Smooth muscle cell (in vitro differentiated cells): ENCODE results near the gene CUTC. TPM values are rescaled to one million over a fixed set of nuclear protein-coding genes. Genes with fewer than 3 reads are reported as not detected.

Source experiments
- DNase-seq: peaks from one replicate; lab custom pipeline; 2025; ENCODE audit not compliant: unreplicated experiment; lab: John Stamatoyannopoulos, UW
- H2AFZ ChIP-seq: fragments of 200-600 bp; sonication (generic); 2 replicates; pipeline ENCODE4 v1.6.0; 2016; ENCODE audit warnings: antibody characterized with exemption, low read depth, mild to moderate bottlenecking
- H3F3A ChIP-seq: fragments of 200-600 bp; sonication (generic); 2 replicates; pipeline ENCODE4 v1.6.0; 2017; ENCODE audit warnings: antibody characterized with exemption, low read depth
- H3K27ac ChIP-seq: fragments of 200-600 bp; sonication (generic); 2 replicates; pipeline ENCODE4 v1.5.1; 2016; ENCODE audit warnings: low read depth, mild to moderate bottlenecking
- H3K27me3 ChIP-seq: fragments of 200-600 bp; sonication (generic); 2 replicates; pipeline ENCODE4 v1.6.1; 2016; ENCODE audit warnings: low read depth, mild to moderate bottlenecking
- H3K36me3 ChIP-seq: fragments of 200-600 bp; sonication (generic); 2 replicates; pipeline ENCODE4 v1.5.1; 2016; ENCODE audit warnings: low read depth
- H3K4me1 ChIP-seq: fragments of 200-600 bp; sonication (generic); 2 replicates; pipeline ENCODE4 v1.5.1; 2016; ENCODE audit warnings: low read depth
- H3K4me2 ChIP-seq: fragments of 200-600 bp; sonication (generic); 2 replicates; pipeline ENCODE4 v1.6.0; 2016; ENCODE audit warnings: mild to moderate bottlenecking
- H3K4me3 ChIP-seq: fragments of 200-600 bp; sonication (generic); 2 replicates; pipeline ENCODE4 v1.5.1; 2016; ENCODE audit warnings: mild to moderate bottlenecking
- H3K79me2 ChIP-seq: fragments of 200-600 bp; sonication (generic); 2 replicates; pipeline ENCODE4 v1.6.0; 2016; ENCODE audit warnings: low read depth, mild to moderate bottlenecking
- H3K9ac ChIP-seq: fragments of 200-600 bp; sonication (generic); 2 replicates; pipeline ENCODE4 v1.6.0; 2016; ENCODE audit warnings: low read depth
- H3K9me3 ChIP-seq: fragments of 200-600 bp; sonication (generic); replicated peaks from 2 replicates; pipeline ENCODE4 v1.5.1; 2016; ENCODE audit warnings: low read depth
- H4K20me1 ChIP-seq: fragments of 200-600 bp; sonication (generic); 2 replicates; pipeline ENCODE4 v1.6.0; 2016; ENCODE audit warnings: low read depth
- WGBS: methylation state at CpG from one replicate; pipeline ENCODE4 v1.1.7; 2016; ENCODE audit warnings: low lambda C conversion rate; 5-methylcytosine and 5-hydroxymethylcytosine counted together
- polyA plus RNA-seq: library from polyadenylated mRNA; unstranded; fragments of >200 nt; fragmentation: Nextera tagmentation; extraction: Ambion mirVana; gene quantifications from 2 replicates; pipeline ENCODE4 v1.2.1, GENCODE V29; 2016
- total RNA-seq: library from RNA; depleted of rRNA; stranded (reverse); fragments of >200 nt; gene quantifications from 2 replicates; pipeline ENCODE4 v1.2.3, GENCODE V29; 2014
- TF ChIP-seq, protein P1 (sequence below): fragments of 200-600 bp; sonication (generic); IDR thresholded peaks from 2 replicates; pipeline ENCODE4 v1.5.1; 2017; ENCODE audit warnings: borderline replicate concordance, mild to moderate bottlenecking, antibody characterized with exemption; ENCODE audit not compliant: insufficient read depth, poor library complexity, severe bottlenecking

The CUTC gene
- total and polyA plus RNA-seq, 2 experiments from 2014 or later, result 16.0 to 20.1 TPM

DNA sequence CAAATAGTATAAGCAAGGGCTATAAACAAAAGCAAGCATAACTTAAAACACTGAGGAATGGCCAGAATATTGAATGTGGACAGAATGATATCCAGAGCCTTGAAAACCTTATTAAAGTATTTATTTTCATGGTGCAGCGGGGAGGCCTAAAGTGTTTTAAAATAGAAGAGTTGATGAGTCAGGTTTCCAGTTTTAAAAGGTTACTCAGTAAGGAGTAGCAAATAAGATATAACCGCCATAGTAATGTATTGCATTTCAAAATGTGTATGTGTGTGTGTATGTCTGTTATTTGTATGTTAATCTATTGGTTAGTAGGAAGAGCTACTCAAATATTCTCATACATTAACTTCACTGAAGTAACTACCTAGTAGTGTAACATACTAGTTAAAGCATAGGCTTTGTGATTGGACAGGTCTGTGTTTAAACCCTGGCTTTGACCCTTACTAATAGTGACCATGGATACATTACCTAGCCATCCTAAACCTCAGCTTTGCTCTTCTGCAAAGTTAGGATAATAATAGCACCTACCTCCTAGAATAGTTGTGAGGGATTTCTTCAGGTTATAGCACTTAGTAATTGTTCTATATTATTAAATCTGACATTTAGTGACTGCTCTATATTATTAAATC lies 16.9 kb downstream of the CUTC start:
- H4K20me1 ChIP-seq, result no peaks in the 10 kb centered on the region
- no peak overlapping the region for H3K4me2 ChIP-seq
- no peaks in the 10 kb centered on the region for H3F3A ChIP-seq
- H3K9ac ChIP-seq, result no peak overlapping the region
- H3K27me3 ChIP-seq, result no peaks in the 10 kb centered on the region
- no peaks in the 10 kb centered on the region for H3K4me1 ChIP-seq
- H3K79me2 ChIP-seq, result no peaks in the 10 kb centered on the region
- WGBS, result 93% methylated on average over 2 of the region's 2 CpGs
- H2AFZ ChIP-seq, result no peak overlapping the region
- TF ChIP-seq, protein P1, sequence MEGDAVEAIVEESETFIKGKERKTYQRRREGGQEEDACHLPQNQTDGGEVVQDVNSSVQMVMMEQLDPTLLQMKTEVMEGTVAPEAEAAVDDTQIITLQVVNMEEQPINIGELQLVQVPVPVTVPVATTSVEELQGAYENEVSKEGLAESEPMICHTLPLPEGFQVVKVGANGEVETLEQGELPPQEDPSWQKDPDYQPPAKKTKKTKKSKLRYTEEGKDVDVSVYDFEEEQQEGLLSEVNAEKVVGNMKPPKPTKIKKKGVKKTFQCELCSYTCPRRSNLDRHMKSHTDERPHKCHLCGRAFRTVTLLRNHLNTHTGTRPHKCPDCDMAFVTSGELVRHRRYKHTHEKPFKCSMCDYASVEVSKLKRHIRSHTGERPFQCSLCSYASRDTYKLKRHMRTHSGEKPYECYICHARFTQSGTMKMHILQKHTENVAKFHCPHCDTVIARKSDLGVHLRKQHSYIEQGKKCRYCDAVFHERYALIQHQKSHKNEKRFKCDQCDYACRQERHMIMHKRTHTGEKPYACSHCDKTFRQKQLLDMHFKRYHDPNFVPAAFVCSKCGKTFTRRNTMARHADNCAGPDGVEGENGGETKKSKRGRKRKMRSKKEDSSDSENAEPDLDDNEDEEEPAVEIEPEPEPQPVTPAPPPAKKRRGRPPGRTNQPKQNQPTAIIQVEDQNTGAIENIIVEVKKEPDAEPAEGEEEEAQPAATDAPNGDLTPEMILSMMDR, result no peak
- peaks cover 18% of the 10 kb centered on the region for H3K36me3 ChIP-seq
- no peak overlapping the region for H3K4me3 ChIP-seq
- no peak for DNase-seq
- H3K27ac ChIP-seq, result no peak overlapping the region
- no peaks in the 10 kb centered on the region for H3K9me3 ChIP-seq

DNA sequence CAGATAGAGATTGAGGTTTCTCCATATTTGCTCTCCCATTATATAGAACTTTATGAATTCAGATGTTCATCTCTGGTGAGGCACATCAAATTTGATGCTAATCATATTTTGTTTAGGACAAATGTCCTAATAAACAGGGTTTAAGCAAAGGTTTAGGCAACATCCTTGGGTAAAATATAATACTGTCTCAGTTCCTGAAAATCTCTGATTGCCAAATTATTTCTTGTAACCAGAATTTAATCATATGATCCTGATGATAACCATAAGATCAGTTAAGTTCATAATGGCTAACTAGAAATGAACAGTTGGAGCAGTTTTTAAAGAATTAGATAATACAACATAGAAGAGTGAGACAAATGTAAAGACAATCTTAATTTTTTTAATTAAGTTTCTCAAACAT lies 18.6 kb downstream of the CUTC start:
- Histone ChIP-seq H4K20me1 (no peaks in the 10 kb centered on the region), H3K4me3 (no peak overlapping the region), H3K4me1 (no peaks in the 10 kb centered on the region), H3K4me2 (no peak overlapping the region), H3K27ac (no peak overlapping the region), H3K36me3 (peaks cover 21% of the 10 kb centered on the region), H3K79me2 (no peaks in the 10 kb centered on the region), H3F3A (no peaks in the 10 kb centered on the region), H2AFZ (no peak overlapping the region), H3K27me3 (no peaks in the 10 kb centered on the region), H3K9ac (no peak overlapping the region), H3K9me3 (no peaks in the 10 kb centered on the region)
- no peak for DNase-seq
- TF ChIP-seq, protein P1, result no peak

DNA sequence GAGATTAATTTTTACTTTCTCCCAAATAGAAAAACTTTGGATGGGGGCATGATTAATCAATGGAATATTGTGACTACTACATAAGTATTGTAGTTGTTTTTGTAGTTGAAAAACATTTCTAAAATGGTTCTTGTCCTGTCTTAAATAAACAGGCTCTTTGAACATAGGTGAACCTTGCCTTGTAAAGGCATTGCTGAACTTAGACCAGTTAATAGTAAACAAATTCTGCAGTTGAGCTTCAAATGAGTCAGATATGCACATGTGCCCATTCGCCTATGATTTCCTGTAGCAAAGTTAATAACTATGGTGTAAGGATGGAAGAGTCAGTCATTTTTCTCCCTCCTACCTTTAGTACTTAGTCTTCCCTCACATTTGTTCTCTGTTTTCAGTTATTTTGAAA lies 22.6 kb downstream of the CUTC start:
- Histone ChIP-seq H3F3A (no peaks in the 10 kb centered on the region), H3K79me2 (no peaks in the 10 kb centered on the region), H3K9me3 (no peaks in the 10 kb centered on the region), H3K9ac (no peak overlapping the region), H3K4me1 (no peaks in the 10 kb centered on the region), H3K27ac (no peak overlapping the region), H2AFZ (no peak overlapping the region), H3K4me2 (no peak overlapping the region), H3K27me3 (no peaks in the 10 kb centered on the region), H3K4me3 (no peak overlapping the region), H3K36me3 (peaks cover 20% of the 10 kb centered on the region), H4K20me1 (no peaks in the 10 kb centered on the region)
- no peak for DNase-seq
- 97% methylated on average over 1 of the region's 1 CpG for WGBS
- TF ChIP-seq, protein P1, result no peak

DNA sequence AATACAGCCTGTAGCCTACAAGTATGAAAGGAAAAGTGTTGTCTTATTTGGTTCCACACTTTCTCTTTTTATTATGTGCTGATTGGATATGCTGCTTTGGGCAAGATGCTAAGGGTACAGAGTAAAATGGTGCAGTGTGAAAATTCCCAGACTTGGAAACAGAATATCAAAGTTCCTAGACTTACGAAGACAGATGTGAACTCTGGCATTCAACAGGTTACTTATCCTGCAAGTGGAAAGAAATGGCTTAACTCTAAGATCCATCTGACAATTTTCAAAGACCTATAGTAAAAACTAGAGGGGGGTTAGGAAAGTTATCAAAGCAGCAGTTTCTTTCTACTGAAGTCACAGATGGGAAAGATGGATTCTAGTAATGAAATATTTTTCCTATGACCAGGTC lies 24.1 kb downstream of the CUTC start:
- Histone ChIP-seq H3K4me1 (no peaks in the 10 kb centered on the region), H3K79me2 (no peaks in the 10 kb centered on the region), H3K4me2 (no peak overlapping the region), H3F3A (no peaks in the 10 kb centered on the region), H3K27me3 (no peaks in the 10 kb centered on the region), H3K27ac (no peak overlapping the region), H4K20me1 (no peaks in the 10 kb centered on the region), H3K4me3 (no peak overlapping the region), H3K36me3 (peaks cover 10% of the 10 kb centered on the region), H3K9ac (no peak overlapping the region), H3K9me3 (no peaks in the 10 kb centered on the region), H2AFZ (no peak overlapping the region)
- DNase-seq, result no peak
- TF ChIP-seq, protein P1, result no peak
- WGBS, result 100% methylated on average over 1 of the region's 1 CpG
